RWPE2 (cell line): Measurements from ENCODE around the gene GADL1.

Source experiments
- ATAC-seq: fragments of 200-7000 bp; cut with Tn5 transposase; 3 replicates; pipeline ENCODE4 v1.9.1; 2021; ENCODE audit warnings: low read depth
- DNase-seq: peaks from one replicate; pipeline ENCODE4 v3.0.0-alpha.2; 2020; ENCODE audit warnings: low spot score
- H3K27ac ChIP-seq: fragments of 450-650 bp; 2 replicates; pipeline ENCODE4 v1.5.1; 2017; ENCODE audit warnings: mild to moderate bottlenecking; ENCODE audit not compliant: poor library complexity, severe bottlenecking
- H3K27me3 ChIP-seq: fragments of 250-450 bp; sonication (Bioruptor Pico); 2 replicates; pipeline ENCODE4 v1.5.1; 2021; ENCODE audit warnings: mild to moderate bottlenecking, moderate library complexity; ENCODE audit not compliant: insufficient read depth, poor library complexity, severe bottlenecking
- H3K36me3 ChIP-seq: fragments of 250-450 bp; sonication (Bioruptor Pico); 2 replicates; pipeline ENCODE4 v1.5.1; 2020; ENCODE audit warnings: low read depth, mild to moderate bottlenecking, moderate library complexity
- H3K4me1 ChIP-seq: fragments of 250-450 bp; sonication (Bioruptor Pico); 2 replicates; pipeline ENCODE4 v1.5.1; 2021; ENCODE audit warnings: mild to moderate bottlenecking, moderate library complexity; ENCODE audit not compliant: insufficient read depth, poor library complexity, severe bottlenecking
- H3K4me3 ChIP-seq: fragments of 250-450 bp; sonication (Bioruptor Pico); 2 replicates; pipeline ENCODE4 v1.5.1; 2021; ENCODE audit warnings: mild to moderate bottlenecking, moderate library complexity; ENCODE audit not compliant: severe bottlenecking
- H3K9me3 ChIP-seq: fragments of 250-450 bp; sonication (Bioruptor Pico); 2 replicates; pipeline ENCODE4 v1.5.1; 2021; ENCODE audit warnings: mild to moderate bottlenecking, moderate library complexity; ENCODE audit not compliant: severe bottlenecking
- TF ChIP-seq, protein P1 (sequence below): fragments of 450-650 bp; IDR thresholded peaks from one replicate; pipeline ENCODE4 v1.5.1; 2017; ENCODE audit warnings: mild to moderate bottlenecking, moderate library complexity; ENCODE audit not compliant: poor library complexity, severe bottlenecking

GADL1 gene

DNA sequence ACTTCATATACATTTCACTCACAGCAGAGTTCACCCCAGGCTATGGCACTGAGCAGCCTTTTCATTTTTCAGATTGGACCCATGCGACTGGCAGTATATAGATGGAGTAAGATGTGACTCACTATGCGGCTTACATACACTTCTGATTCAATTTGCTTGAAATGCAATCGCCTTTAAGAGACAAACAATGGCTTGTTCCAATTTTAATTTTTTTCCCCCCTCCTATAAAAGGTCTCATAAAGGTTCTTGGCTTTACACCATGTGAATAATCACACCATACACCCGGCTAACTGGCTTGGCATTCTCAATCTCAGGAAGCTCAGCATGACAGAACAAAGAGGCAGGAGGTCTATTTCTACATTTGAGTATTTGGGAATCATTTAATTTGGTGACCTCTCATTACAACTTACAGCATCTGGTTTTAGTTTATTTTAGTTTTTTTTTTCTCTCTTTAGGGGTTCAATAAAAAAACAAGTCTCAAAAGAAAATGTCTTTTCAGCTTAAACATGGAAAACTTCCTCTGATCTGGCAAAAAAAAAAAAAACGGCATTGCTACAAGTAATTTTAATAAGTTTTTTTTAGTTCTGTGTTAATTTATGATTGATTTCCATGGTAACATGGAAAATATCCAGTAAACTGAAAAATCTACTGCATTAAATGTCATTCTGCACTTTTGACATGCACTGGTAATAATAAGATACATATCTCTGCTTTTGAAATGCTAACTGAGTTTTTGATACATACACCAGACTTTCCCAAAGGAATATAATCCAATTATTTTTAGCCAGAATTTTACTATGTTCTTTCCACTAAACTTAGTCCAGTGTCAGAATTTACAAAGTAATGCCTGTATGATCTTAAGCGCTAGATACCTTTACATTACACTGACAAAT lies 38.8 kb downstream of the GADL1 start:
- no peak for ATAC-seq
- Histone ChIP-seq H3K4me1 (no peaks in the 10 kb centered on the region), H3K9me3 (no peaks in the 10 kb centered on the region), H3K36me3 (no peaks in the 10 kb centered on the region), H3K27ac (no peak overlapping the region), H3K27me3 (peaks cover 7% of the 10 kb centered on the region), H3K4me3 (no peak overlapping the region)
- no peak for DNase-seq
- TF ChIP-seq, protein P1, sequence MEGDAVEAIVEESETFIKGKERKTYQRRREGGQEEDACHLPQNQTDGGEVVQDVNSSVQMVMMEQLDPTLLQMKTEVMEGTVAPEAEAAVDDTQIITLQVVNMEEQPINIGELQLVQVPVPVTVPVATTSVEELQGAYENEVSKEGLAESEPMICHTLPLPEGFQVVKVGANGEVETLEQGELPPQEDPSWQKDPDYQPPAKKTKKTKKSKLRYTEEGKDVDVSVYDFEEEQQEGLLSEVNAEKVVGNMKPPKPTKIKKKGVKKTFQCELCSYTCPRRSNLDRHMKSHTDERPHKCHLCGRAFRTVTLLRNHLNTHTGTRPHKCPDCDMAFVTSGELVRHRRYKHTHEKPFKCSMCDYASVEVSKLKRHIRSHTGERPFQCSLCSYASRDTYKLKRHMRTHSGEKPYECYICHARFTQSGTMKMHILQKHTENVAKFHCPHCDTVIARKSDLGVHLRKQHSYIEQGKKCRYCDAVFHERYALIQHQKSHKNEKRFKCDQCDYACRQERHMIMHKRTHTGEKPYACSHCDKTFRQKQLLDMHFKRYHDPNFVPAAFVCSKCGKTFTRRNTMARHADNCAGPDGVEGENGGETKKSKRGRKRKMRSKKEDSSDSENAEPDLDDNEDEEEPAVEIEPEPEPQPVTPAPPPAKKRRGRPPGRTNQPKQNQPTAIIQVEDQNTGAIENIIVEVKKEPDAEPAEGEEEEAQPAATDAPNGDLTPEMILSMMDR = no peak

DNA sequence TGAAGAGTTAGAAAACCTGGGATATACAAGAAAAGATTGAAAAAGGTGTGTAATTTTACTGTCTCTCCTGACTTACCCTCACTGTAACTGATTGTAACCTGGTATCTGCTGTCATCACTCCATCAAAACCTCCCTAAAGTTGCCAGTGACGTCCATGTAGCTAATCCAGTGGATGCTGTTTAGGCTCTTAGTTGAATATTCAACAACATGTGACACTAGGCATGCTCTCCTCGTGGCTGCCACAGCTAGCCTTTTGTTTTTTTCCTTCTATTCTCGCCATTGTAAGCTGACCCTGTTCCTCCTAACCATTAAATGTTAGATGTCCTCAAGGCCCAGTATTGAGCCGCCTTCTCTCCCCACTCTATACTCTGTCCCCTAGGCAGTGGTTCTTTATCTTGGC lies 41.6 kb downstream of the GADL1 start:
- Histone ChIP-seq H3K27me3 (no peaks in the 10 kb centered on the region), H3K4me1 (no peaks in the 10 kb centered on the region), H3K27ac (no peak overlapping the region), H3K9me3 (no peaks in the 10 kb centered on the region), H3K36me3 (no peaks in the 10 kb centered on the region), H3K4me3 (no peak overlapping the region)
- TF ChIP-seq, protein P1 = no peak
- ATAC-seq (no peak), DNase-seq (no peak)

DNA sequence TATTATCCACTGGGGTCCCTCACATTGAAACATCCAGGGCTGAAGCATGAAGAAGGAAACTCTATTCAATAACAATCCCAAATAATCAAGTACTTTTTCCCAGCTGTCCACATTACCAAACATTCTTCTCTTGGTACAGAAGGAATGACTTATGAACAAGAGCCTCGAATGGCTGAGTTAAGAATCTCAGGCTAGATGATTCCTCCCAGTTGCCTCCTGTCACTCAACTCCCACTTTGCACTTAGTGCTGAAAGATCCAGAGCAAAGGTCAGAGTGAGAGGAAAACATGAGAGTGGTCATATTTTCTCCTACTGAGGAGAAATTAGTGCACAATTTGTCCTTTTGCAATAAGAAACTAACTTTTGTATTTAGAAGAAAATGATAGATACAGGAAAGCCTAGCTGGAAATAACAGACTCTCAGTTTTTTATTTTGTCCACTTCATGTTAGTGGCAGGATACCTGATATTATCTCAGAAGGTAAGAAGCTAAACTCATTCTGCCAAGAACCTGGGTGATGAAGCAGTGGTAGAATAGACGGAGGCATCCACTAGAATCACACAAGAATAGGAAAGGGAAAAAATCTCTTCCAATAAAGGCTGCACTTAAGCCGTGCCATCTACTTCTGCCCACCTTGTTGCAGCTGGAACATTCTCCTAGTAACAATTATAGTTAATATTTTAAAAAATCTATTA lies 46.2 kb downstream of the GADL1 start:
- Histone ChIP-seq H3K4me1 (no peaks in the 10 kb centered on the region), H3K27me3 (peaks cover 12% of the 10 kb centered on the region), H3K9me3 (no peaks in the 10 kb centered on the region), H3K36me3 (no peaks in the 10 kb centered on the region), H3K4me3 (no peak overlapping the region), H3K27ac (no peak overlapping the region)
- DNase-seq = no peak
- TF ChIP-seq, protein P1 = no peak
- no peak for ATAC-seq

DNA sequence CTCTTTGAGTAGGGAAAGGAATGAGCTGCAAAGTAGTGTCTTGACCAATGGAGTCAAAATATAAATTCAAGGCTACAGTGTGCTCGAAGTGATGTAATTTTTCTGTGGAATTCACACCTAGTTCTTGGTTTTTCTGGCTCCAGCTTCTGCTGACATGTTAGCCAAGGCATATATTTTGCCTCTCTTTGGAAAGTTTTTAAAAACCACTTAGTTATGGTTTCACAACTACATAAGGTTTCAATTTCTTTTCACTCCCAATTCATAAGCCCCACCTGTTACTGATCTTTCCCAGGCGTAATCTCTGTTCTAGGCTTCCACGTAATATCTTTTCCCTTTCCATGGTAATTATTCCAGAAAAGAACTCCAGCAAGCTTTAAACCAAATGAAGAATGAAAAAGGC lies 46.9 kb downstream of the GADL1 start:
- TF ChIP-seq, protein P1 = no peak
- Histone ChIP-seq H3K27me3 (peaks cover 12% of the 10 kb centered on the region), H3K36me3 (no peaks in the 10 kb centered on the region), H3K27ac (no peak overlapping the region), H3K9me3 (no peaks in the 10 kb centered on the region), H3K4me3 (no peak overlapping the region), H3K4me1 (no peaks in the 10 kb centered on the region)
- no peak for ATAC-seq
- DNase-seq = no peak

DNA sequence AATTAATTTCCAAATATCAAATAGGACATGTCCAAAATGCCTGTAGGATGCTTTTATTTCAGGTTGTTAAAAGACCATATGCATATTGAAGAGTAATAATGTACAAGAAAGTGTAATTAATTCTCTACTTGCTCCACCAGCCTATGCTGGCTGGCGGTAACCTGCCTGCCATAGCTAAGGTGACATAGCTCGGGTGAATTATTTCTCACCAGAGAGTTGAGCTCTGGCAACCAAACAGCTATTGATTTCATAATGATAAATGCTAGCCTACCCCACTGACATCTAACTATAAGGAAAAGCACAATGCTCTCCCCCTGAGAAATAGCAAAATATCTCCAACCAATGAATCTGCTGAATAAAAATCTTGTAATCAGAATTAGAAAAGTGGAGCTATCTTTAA lies 48.9 kb downstream of the GADL1 start:
- H3K36me3 ChIP-seq = no peaks in the 10 kb centered on the region
- peaks cover 14% of the 10 kb centered on the region for H3K27me3 ChIP-seq
- ATAC-seq (no peak), DNase-seq (no peak)
- H3K27ac ChIP-seq = no peak overlapping the region
- H3K4me3 ChIP-seq = no peak overlapping the region
- TF ChIP-seq, protein P1 = no peak
- H3K9me3 ChIP-seq = no peaks in the 10 kb centered on the region
- no peaks in the 10 kb centered on the region for H3K4me1 ChIP-seq
